ENCODE data around the gene CCDC43. TPM values are rescaled to one million over a fixed set of nuclear protein-coding genes. Genes with fewer than 3 reads are reported as not detected.

The CCDC43 gene
- total RNA-seq, 1 experiment from 2014 or later, result 48.4 TPM

GRCh38 chr17:44647736-44648135 is 41.8 kb downstream of the CCDC43 start:
- H3K9me3 Mint-ChIP-seq (ENCODE audit: low read depth, unreplicated experiment), result no peaks in the 10 kb centered on the region
- H3K4me1 Mint-ChIP-seq (ENCODE audit: low read depth, unreplicated experiment), result no peaks in the 10 kb centered on the region
- H3K27ac Mint-ChIP-seq (ENCODE audit: unreplicated experiment), result no peak overlapping the region
- BruUV-seq (replicated peaks), result no TSS peak
- no peak for DNase-seq
- CTCF ChIA-PET, result interaction anchor here (0.7 kb wide), 2 partner anchors 750 to 1483 kb away, joined by 3 read pairs; no protein-coding TSS in a partner anchor
- H3K27me3 Mint-ChIP-seq (ENCODE audit: unreplicated experiment), result peaks cover 48% of the 10 kb centered on the region
- H3K36me3 Mint-ChIP-seq (ENCODE audit: insufficient read depth, unreplicated experiment), result no peaks in the 10 kb centered on the region
- H3K4me3 Mint-ChIP-seq (ENCODE audit: low read depth, unreplicated experiment), result no peak overlapping the region
- intact Hi-C loops (cut with micrococcal nuclease; ENCODE audit: unreplicated experiment), result no loop called here
- no peak for TF ChIP-seq CTCF (IDR thresholded peaks at IDR 0.05; ENCODE audit: unreplicated experiment)

- Mint-ChIP-seq H3K4me1 (ENCODE audit: low read depth, unreplicated experiment) (no peaks in the 10 kb centered on the region), H3K4me3 (ENCODE audit: low read depth, unreplicated experiment) (no peak overlapping the region), H3K36me3 (ENCODE audit: insufficient read depth, unreplicated experiment) (no peaks in the 10 kb centered on the region), H3K27me3 (ENCODE audit: unreplicated experiment) (peaks cover 63% of the 10 kb centered on the region), H3K27ac (ENCODE audit: unreplicated experiment) (no peak overlapping the region), H3K9me3 (ENCODE audit: low read depth, unreplicated experiment) (no peaks in the 10 kb centered on the region)
- intact Hi-C loops (cut with micrococcal nuclease; ENCODE audit: unreplicated experiment), result no loop called here
- no TSS peak for BruUV-seq (replicated peaks)
- no peak for TF ChIP-seq CTCF (IDR thresholded peaks at IDR 0.05; ENCODE audit: unreplicated experiment)
- CTCF ChIA-PET, result interaction anchor here (0.7 to 2.2 kb wide), 3 partner anchors 10 to 457 kb away, joined by 3 to 5 read pairs (median 4); partner anchors contain the start of gene MEIOC
- no peak for DNase-seq
These were observed 43.3 kb downstream of the CCDC43 start for GRCh38 chr17:44646280-44646679.

DNA sequence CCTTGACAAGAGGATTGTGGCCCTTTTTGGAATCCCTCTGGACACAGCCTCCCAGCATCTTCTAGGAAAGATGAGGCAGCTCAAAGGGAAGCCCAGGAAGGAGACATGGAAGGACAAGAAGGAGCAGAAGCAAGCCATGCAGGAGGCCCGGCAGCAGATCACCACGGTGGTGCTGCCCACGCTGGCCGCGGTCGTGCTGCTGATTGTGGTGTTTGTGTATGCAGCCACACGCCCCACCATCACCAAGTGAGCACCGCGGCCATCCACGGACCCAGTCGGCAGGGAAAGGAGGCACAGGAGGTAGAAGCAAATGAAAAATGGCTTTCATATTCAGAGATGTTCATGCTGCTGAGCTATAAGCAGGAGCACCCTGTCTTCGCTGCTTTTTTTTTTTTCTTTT is 44.2 kb downstream of the CCDC43 start:
- BruUV-seq (replicated peaks), result no TSS peak
- no peak overlapping the region for H3K4me3 Mint-ChIP-seq (ENCODE audit: low read depth, unreplicated experiment)
- peaks cover 64% of the 10 kb centered on the region for H3K27me3 Mint-ChIP-seq (ENCODE audit: unreplicated experiment)
- no peak for DNase-seq
- no peaks in the 10 kb centered on the region for H3K9me3 Mint-ChIP-seq (ENCODE audit: low read depth, unreplicated experiment)
- intact Hi-C loops (cut with micrococcal nuclease; ENCODE audit: unreplicated experiment), result no loop called here
- no peaks in the 10 kb centered on the region for H3K36me3 Mint-ChIP-seq (ENCODE audit: insufficient read depth, unreplicated experiment)
- H3K27ac Mint-ChIP-seq (ENCODE audit: unreplicated experiment), result no peak overlapping the region
- TF ChIP-seq CTCF (IDR thresholded peaks at IDR 0.05; ENCODE audit: unreplicated experiment), result no peak
- H3K4me1 Mint-ChIP-seq (ENCODE audit: low read depth, unreplicated experiment), result no peaks in the 10 kb centered on the region
- CTCF ChIA-PET, result interaction anchor here (1.0 to 2.2 kb wide), 2 partner anchors 11 to 22 kb away, joined by 3 to 5 read pairs; partner anchors contain the start of gene MEIOC

GRCh38 chr17:44642834-44643233 is 46.7 kb downstream of the CCDC43 start:
- no TSS peak for BruUV-seq (replicated peaks)
- Mint-ChIP-seq H3K27ac (ENCODE audit: unreplicated experiment) (no peak overlapping the region), H3K4me3 (ENCODE audit: low read depth, unreplicated experiment) (no peak overlapping the region), H3K36me3 (ENCODE audit: insufficient read depth, unreplicated experiment) (no peaks in the 10 kb centered on the region), H3K27me3 (ENCODE audit: unreplicated experiment) (peaks cover 43% of the 10 kb centered on the region), H3K4me1 (ENCODE audit: low read depth, unreplicated experiment) (no peaks in the 10 kb centered on the region), H3K9me3 (ENCODE audit: low read depth, unreplicated experiment) (no peaks in the 10 kb centered on the region)
- intact Hi-C loops (cut with micrococcal nuclease; ENCODE audit: unreplicated experiment), result no loop called here
- no peak for DNase-seq
- CTCF ChIA-PET, result interaction anchor here (0.6 to 1.2 kb wide), 3 partner anchors 11 to 579 kb away, joined by 3 to 6 read pairs (median 5); no protein-coding TSS in a partner anchor
- no peak for TF ChIP-seq CTCF (IDR thresholded peaks at IDR 0.05; ENCODE audit: unreplicated experiment)
